A549 (cell line): ENCODE data around the gene PRKG1.

Experiments
- BHLHE40 ChIP-seq: IDR thresholded peaks from 2 replicates; pipeline ENCODE4 v1.6.1; 2012; ENCODE audit warnings: low read depth, low read length, inconsistent platforms
- CTCF ChIP-seq: fragments of >200 bp; sonication (Bioruptor Twin); formaldehyde crosslinking; IDR thresholded peaks from 3 replicates; pipeline ENCODE4 v1.5.1; 2016
- JUNB ChIP-seq: fragments of >200 bp; sonication (Bioruptor Twin); formaldehyde crosslinking; IDR thresholded peaks from 2 replicates; pipeline ENCODE4 v1.6.1; 2016
- MAX ChIP-seq: IDR thresholded peaks from 2 replicates; pipeline ENCODE4 v1.6.1; 2012
- POLR2A ChIP-seq: IDR thresholded peaks from 2 replicates; pipeline ENCODE4 v1.6.1; 2012; ENCODE audit warnings: mild to moderate bottlenecking, low read length
- SREBF2 ChIP-seq: fragments of 450-650 bp; IDR thresholded peaks from 2 replicates; pipeline ENCODE4 v1.6.1; 2014; ENCODE audit warnings: mild to moderate bottlenecking, moderate library complexity

GRCh38 chr10:51955696-51956095 is 881.4 kb downstream of the PRKG1 start:
- TF ChIP-seq CTCF (no peak), BHLHE40 (no peak), POLR2A (no peak), MAX (no peak), JUNB (no peak), SREBF2 (no peak)
